LNCAP (cell line): ENCODE data around the gene SPTB.

ENCODE experiments used
- CTCF ChIP-seq: fragments of 450-650 bp; IDR thresholded peaks from 2 replicates; pipeline ENCODE4 v1.5.1; 2017; ENCODE audit warnings: mild to moderate bottlenecking

Gene SPTB

GRCh38 chr14:64910847-64911495, 31.3 kb upstream of the SPTB start:
- TF ChIP-seq CTCF, result peak; percentile 78

GRCh38 chr14:64906022-64906421, 26.3 kb upstream of the SPTB start:
- TF ChIP-seq CTCF, result no peak

GRCh38 chr14:64899958-64900357, 20.3 kb upstream of the SPTB start:
- no peak for TF ChIP-seq CTCF

- peak; percentile 68 for TF ChIP-seq CTCF
Observed at GRCh38 chr14:64891839-64892375, 12.2 kb upstream of the SPTB start.

- TF ChIP-seq CTCF, result no peak
Observed at GRCh38 chr14:64891173-64891838, 11.6 kb upstream of the SPTB start.

GRCh38 chr14:64889352-64889751, 9.6 kb upstream of the SPTB start:
- no peak for TF ChIP-seq CTCF

GRCh38 chr14:64885559-64885958, 5.9 kb upstream of the SPTB start:
- no peak for TF ChIP-seq CTCF
